GM19099 (cell line): ENCODE measurements around the gene HOMER2.

ENCODE experiments used
- POLR2A ChIP-seq: IDR thresholded peaks from 3 replicates; pipeline ENCODE4 v1.6.1; 2011; ENCODE audit warnings: low read depth; ENCODE audit not compliant: insufficient read length; ENCODE audit errors: extremely low read depth

HOMER2 gene

DNA sequence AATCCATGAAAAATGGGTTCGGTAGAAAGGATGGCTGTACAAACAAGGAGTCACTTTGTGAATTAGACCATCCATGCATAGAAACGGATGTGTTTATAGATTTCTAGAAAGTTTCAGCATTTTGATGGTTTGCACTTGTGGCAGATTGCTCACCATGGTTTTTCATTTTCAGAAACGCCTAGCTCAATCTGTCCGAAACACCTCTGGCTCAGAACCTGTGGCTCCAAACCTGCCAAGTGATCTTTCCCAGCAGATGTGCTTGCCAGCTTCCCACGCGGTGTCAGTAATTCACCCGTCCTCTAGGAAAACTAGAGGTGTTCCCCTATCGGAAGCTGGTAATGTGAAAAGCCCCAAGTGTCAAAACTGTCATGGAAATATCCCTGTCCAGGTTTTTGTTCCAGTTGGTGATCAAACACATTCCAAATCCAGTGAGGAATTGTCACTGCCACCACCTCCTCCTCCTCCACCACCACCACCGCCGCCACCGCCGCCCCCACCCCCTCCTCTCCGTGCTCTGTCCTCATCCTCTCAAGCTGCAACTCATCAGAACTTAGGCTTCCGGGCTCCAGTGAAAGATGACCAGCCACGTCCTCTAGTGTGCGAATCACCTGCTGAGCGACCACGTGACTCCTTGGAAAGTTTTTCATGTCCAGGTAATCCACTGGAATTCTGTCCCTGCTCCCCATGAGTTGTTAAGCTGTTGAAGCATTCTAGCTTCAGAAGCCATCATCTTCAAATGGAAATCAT is 121.9 kb downstream of the HOMER2 start:
- TF ChIP-seq POLR2A = no peak

DNA sequence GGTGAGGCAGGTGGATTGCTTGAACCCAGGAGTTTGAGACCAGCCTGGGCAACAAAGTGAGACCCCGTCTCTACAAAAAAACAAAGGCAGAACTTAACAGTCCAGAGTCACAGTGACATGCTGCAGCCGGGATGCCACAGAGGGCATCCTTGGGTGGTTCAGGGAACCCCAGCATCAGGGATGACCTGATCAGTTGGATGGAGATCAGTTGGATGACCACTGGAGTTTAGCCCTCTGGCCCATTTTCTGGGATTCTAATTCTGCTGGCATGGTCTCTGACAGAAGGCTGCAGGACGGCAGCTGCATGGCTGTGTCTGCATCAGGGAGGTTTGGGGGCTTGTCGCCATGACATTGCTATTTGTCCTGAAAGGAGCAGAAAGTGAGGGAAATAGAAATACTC is 123.3 kb downstream of the HOMER2 start:
- TF ChIP-seq POLR2A = no peak

DNA sequence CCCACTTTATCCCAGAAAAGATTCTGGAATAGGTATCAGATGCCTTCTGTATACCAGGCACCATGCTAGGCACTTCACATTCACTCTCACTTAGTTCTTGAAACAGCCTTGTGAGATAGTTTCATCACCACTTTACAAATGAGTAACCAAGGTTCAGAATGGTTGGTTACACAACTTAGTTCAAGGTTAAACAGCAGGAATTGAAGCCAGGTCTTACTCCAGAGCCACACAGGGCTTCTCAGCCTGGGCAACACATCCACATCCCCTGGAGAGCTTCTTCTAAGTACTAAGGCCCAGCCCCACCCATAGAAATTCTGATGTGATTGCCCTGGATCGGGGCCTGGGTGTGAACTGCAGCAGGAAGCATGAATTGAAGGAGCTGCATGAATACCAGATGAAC is 124.4 kb downstream of the HOMER2 start:
- TF ChIP-seq POLR2A = no peak

- no peak for TF ChIP-seq POLR2A
These were observed 129.5 kb downstream of the HOMER2 start for GRCh38 chr15:82823049-82823448.

GRCh38 chr15:82820128-82820527 is 132.4 kb downstream of the HOMER2 start:
- TF ChIP-seq POLR2A = no peak

DNA sequence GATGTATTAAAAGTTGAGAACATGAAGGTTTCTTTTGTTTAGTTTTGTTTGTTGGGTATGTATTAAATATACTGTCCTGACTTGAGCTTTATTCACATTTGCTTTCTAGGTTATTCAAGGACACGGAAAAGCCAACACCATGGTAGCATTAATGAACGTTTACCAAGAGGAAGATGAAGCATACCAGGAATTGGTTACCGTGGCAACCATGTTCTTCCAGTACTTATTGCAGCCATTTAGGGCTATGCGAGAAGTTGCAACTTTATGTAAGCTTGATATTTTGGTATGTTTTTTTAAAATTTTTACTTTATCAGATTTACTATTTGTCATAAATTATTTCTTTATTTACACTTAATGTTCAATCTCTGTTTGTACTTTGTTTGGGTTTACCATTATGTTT is 139.5 kb downstream of the HOMER2 start:
- no peak for TF ChIP-seq POLR2A

DNA sequence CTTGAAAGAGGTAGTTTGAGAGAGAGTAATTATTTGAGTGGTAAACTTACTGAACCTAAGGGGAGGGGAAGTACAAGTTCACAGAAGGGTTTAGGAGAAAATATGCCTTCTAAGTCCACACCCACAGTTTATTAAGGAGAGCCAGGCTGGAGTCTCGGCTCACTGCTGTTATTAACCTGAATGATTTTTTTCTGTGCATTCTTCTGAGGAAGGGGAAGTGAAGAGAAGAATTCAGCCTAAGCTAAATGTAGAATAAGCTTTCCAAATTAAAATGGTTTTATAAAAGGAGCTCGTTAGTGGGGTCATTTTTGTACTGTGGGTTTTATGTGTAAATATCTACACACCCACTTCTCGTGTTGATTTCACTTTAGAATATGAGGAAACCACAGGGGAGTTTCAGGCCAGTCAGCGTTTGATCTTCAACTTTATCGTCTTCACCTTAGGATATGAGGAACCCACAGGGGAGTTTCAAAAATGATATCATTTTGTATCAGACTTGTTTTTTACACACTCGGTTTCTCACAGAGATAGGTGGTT is 141.6 kb downstream of the HOMER2 start:
- TF ChIP-seq POLR2A = no peak

- TF ChIP-seq POLR2A = no peak
These were observed 142.2 kb downstream of the HOMER2 start for GRCh38 chr15:82810061-82810889.

DNA sequence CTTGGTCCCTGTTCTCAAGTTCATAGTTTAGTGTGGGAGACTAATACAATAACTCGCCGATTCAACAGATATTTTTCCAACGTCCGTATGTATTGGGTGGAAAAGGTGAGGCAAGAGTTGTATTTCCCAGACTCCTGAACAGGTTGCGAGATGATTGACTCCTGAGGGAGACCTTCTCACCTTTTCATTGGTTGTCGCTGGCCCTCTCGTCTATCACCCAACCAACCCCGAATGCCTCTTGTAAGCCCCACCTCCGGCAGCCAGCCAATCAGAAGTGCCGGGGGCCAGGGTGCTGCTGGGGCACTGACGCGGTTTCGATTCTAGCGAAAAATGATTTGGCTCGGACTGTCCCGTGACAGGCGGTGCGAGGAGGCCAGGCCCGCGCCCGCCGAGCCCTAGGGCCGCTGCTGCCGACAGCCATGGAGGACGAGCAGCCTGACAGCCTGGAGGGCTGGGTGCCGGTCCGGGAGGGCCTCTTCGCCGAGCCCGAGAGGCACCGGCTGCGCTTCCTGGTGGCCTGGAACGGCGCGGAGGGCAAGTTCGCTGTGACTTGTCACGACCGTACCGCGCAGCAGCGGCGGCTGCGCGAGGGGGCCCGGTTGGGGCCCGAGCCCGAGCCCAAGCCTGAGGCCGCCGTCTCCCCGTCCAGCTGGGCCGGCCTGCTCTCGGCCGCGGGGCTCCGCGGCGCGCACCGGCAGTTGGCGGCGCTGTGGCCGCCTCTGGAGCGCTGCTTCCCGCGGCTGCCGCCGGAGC is 143.0 kb downstream of the HOMER2 start, which contains the start of gene WHAMM:
Gene WHAMM, plus strand, starts transcription at position 321 of the 753 bp plus-strand sequence. Its CDS starts 99 bp downstream, at position 420.
- TF ChIP-seq POLR2A = peak; percentile 89

DNA sequence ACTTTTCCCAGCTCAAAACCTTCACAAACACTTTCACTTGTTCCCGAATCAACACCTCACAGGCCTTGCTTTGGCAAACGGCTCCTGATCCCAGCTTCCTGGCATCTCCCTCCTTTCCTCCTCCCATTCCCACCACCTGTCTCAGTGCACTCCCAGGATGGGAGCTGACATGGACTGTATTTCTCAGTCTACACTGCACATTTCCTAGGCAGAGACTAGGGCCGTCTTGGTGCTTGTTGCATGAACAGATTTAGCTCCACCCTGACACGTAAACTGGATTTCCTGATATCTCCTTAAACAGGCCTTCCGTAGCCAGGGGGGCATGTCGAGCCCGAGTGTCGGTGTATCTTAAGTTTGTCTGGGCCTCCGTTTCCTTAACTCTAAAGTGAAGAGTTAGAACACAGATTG is 143.9 kb downstream of the HOMER2 start:
- no peak for TF ChIP-seq POLR2A

GRCh38 chr15:82807920-82808633 is 144.4 kb downstream of the HOMER2 start:
- TF ChIP-seq POLR2A = no peak

DNA sequence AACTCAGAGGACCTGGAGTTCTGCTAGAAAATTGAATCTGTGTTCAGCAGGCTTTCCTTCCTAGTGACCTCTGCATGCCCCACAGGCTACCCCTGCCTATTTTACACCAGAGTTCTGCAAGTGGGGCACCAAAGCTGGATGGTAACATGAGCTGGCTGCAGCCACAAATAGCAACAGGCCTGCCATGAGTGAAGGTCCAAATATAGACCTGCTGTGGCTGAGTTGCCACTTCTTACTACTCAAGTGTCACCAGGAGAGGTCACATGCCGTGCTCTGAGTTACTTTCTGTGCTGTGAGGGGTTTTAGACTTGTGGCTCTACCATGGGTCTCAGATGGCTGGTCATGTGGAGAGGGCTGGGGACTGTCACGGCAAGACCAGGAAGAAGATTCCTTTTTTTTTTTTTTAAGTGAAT is 146.5 kb downstream of the HOMER2 start, which contains the start of gene FSD2:
Gene FSD2, minus strand, starts transcription at position 76 of the 413 bp plus-strand sequence. CDS start 18,679 bp downstream, outside the sequence.
- TF ChIP-seq POLR2A = no peak

DNA sequence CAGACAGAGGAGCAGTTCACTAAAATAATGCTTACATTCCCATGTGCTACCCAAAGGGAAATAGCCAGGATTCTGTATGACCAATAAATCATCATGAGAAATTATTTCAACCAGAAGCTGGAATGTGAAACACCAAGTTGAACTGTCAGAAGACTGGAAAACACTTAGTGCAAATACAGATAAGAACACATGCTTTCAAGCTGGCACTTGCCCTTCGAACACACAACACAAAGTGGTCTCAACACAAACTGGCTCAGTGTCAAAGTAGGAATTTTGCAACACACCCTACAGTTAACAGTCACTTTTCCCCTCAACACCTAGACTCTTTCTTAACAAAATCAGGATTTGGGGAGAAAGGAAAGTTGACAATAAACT is 148.0 kb downstream of the HOMER2 start:
- no peak for TF ChIP-seq POLR2A
